Measurements from ENCODE around the gene PRPSAP1. TPM values are rescaled to one million over a fixed set of nuclear protein-coding genes. Genes with fewer than 3 reads are reported as not detected.

The PRPSAP1 gene
- total RNA-seq, 4 donors from 2014 or later, result 35.8 to 72.3 (median 62.2) TPM

DNA sequence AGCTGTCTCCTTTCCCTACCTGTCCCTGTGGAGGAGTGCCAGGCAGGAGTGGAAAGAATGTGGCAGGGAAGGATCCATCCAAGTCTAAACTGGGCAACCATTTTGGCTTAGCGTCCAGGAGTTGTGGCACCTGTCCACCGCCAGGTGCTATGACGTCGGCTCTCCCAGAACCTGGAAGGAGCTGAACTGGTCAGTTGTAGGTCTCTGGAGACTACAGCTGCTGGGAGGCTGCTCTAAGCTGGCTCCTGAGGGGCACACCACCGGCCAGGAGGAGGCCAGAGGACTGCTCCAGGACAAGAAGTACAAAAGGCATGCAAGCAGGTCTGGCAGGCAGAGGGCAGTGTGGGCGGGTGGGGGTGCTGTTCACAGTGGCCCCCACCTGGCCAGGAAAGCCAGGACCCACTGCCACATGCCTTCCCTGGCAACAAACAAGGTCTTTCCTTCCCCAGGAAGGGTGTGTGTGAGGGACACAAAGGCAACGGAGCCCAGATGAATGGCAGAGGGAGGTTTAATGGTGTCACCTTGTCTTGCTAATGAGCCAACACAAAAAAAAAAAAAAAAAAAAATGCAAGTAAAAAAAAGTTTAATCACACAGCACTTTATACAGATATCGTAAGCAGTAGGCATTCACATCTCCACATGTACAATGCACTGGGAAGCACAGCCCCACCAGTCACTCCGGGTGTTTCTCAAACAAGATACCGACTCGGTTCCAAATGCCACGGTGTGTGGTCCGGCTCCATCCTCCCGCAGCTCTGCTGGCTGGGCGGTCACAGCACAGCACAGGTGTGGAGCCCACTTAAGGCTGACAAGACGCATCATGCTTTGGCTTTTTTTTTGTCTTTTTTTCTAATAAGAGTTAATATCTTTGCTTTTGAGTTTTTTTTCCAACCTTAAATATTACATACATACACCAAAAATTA is 35.5 kb upstream of the PRPSAP1 start:
- 57 to 63% methylated on average over 16 of the region's 16 CpGs for WGBS, 2 donors
- no peak for DNase-seq (ENCODE audit: low spot score in 2 of 2)
- TF ChIP-seq, protein P1, sequence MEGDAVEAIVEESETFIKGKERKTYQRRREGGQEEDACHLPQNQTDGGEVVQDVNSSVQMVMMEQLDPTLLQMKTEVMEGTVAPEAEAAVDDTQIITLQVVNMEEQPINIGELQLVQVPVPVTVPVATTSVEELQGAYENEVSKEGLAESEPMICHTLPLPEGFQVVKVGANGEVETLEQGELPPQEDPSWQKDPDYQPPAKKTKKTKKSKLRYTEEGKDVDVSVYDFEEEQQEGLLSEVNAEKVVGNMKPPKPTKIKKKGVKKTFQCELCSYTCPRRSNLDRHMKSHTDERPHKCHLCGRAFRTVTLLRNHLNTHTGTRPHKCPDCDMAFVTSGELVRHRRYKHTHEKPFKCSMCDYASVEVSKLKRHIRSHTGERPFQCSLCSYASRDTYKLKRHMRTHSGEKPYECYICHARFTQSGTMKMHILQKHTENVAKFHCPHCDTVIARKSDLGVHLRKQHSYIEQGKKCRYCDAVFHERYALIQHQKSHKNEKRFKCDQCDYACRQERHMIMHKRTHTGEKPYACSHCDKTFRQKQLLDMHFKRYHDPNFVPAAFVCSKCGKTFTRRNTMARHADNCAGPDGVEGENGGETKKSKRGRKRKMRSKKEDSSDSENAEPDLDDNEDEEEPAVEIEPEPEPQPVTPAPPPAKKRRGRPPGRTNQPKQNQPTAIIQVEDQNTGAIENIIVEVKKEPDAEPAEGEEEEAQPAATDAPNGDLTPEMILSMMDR (IDR thresholded peaks at IDR 0.05), result no peak
- TF ChIP-seq POLR2A (IDR thresholded peaks at IDR 0.05), result no peak
- no peak overlapping the region for H3K4me3 ChIP-seq (ENCODE audit: low read depth, poor library complexity, severe bottlenecking)
- intact Hi-C loops (cut with DNase I; ENCODE audit: low total_unique reads), result no loop called here

DNA sequence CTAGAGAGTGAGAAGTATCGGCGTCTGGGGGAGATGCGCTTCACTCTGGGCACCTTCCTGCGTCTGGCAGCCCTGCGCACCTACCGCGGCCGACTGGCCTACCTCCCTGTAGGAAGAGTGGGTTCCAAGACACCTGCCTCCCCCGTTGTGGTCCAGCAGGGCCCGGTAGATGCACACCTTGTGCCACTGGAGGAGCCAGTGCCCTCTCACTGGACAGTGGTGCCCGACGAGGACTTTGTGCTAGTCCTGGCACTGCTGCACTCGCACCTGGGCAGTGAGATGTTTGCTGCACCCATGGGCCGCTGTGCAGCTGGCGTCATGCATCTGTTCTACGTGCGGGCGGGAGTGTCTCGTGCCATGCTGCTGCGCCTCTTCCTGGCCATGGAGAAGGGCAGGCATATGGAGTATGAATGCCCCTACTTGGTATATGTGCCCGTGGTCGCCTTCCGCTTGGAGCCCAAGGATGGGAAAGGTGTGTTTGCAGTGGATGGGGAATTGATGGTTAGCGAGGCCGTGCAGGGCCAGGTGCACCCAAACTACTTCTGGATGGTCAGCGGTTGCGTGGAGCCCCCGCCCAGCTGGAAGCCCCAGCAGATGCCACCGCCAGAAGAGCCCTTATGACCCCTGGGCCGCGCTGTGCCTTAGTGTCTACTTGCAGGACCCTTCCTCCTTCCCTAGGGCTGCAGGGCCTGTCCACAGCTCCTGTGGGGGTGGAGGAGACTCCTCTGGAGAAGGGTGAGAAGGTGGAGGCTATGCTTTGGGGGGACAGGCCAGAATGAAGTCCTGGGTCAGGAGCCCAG is 33.5 kb upstream of the PRPSAP1 start:
- intact Hi-C loops (cut with DNase I; ENCODE audit: low total_unique reads), result no loop called here
- TF ChIP-seq, protein P1 (IDR thresholded peaks at IDR 0.05), result no peak
- TF ChIP-seq POLR2A (IDR thresholded peaks at IDR 0.05), result no peak
- no peak for DNase-seq (ENCODE audit: low spot score in 2 of 2)
- no peak overlapping the region for H3K4me3 ChIP-seq (ENCODE audit: low read depth, poor library complexity, severe bottlenecking)
- 93 to 94% methylated on average over 18 to 29 of the region's 31 CpGs for WGBS, 2 donors

DNA sequence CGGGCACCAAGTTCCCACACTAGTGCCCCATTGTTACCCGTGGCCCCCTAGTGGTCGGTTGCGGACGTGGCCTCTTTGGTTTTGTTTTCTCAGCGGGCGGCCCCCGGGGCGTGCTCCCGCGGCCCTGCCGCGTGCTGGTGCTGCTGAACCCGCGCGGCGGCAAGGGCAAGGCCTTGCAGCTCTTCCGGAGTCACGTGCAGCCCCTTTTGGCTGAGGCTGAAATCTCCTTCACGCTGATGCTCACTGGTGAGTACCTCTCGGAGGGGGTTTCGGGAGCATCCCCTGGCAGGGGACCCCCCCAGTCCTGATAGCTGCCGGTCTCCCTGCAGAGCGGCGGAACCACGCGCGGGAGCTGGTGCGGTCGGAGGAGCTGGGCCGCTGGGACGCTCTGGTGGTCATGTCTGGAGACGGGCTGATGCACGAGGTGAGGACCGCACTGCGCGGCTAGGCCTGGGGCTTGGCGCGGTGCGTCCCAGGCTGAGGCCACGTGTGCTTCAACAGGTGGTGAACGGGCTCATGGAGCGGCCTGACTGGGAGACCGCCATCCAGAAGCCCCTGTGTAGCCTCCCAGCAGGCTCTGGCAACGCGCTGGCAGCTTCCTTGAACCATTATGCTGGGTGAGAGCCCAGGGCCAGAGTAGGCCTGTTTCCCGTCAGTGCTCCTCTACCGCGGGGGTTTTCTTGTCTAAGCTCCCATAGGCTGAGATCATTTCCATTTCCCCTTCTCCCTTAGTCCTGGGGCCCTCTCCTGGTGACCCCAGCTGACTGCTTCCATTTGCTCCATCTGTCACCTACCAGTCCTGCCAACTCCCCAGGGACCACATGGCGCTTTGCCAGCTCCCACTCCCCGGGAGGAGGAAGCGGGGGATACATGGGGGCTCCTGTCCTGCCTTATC is 32.4 kb upstream of the PRPSAP1 start:
- TF ChIP-seq POLR2A (IDR thresholded peaks at IDR 0.05), result no peak
- TF ChIP-seq, protein P1 (IDR thresholded peaks at IDR 0.05), result peak in 1 of 3 donors; percentile 72
- WGBS, 2 donors, result 14 to 35% methylated on average over 30 to 42 of the region's 52 CpGs
- intact Hi-C loops (cut with DNase I; ENCODE audit: low total_unique reads), result no loop called here
- H3K4me3 ChIP-seq (ENCODE audit: low read depth, poor library complexity, severe bottlenecking), result no peak overlapping the region
- peak; percentile 61 to 95 for DNase-seq (ENCODE audit: low spot score in 2 of 2)

DNA sequence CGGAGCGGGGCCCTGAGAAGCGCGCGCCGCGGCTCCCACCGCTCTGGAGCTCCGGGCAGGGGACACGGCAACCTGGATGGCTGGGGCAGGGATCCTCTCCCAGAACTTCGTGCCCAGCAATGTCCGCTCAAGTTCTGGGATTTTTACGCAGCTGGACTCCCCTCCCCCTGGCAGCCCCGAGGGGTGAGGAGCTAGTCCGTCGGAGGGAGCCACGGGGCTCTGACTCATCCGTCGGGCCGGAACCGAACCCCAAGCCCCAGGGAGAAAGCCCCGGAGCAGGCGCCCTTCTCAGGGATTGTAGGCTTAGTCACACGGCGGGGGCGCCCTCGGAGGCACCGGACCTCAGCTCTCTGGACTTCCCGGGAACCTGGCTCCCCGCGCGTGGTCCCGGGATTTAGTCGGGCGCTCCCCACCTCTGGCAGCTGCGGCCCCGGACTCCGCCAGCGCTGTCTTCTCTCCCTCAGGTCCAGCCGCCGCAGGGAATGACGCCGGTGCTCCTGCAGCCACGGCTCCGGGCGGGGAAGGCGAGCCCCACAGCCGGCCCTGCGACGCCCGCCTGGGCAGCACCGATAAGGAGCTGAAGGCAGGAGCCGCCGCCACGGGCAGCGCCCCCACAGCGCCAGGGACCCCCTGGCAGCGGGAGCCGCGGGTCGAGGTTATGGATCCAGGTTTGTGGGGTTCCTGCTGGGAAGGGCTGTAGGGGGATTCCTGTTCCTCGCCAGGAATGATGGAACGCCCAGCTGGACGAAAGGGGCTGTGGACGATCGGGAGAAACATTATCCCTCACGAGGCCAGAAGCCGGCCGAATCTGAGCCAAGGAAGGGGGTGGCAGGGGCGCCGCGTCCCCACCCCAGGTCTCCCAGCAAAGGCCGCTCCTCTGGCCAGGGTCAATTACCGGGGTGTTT is 31.5 kb upstream of the PRPSAP1 start:
- intact Hi-C loops (cut with DNase I; ENCODE audit: low total_unique reads), result no loop called here
- no peak for TF ChIP-seq POLR2A (IDR thresholded peaks at IDR 0.05)
- TF ChIP-seq, protein P1 (IDR thresholded peaks at IDR 0.05), result no peak
- DNase-seq (ENCODE audit: low spot score in 2 of 2), result peak in 1 of 2 donors; percentile 93
- 1% methylated on average over 47 to 58 of the region's 74 CpGs for WGBS, 2 donors
- H3K4me3 ChIP-seq (ENCODE audit: low read depth, poor library complexity, severe bottlenecking), result peak overlapping the region; percentile 24
